Keratinocyte (primary cell): ENCODE measurements around the gene IFT81.

Experiments
- EZH2 ChIP-seq: IDR thresholded peaks from one replicate; pipeline ENCODE4 v1.6.1; 2012; ENCODE audit warnings: inconsistent platforms, mild to moderate bottlenecking, low read length, moderate library complexity
- TF ChIP-seq, protein P1 (sequence below), 3 experiments: IDR thresholded peaks in 1 of 3; conservative IDR thresholded peaks in 1 of 3; optimal IDR thresholded peaks in 1 of 3; 2 replicates in 2 of 3; 3 replicates in 1 of 3; pipeline versions ENCODE3 to v1.5.1; 2011; ENCODE audit warnings: low read length in 3 of 3, mild to moderate bottlenecking in 3 of 3, moderate library complexity in 2 of 3, control low read depth in 1 of 3, inconsistent platforms in 1 of 3; ENCODE audit not compliant: insufficient read depth in 2 of 3; ENCODE audit errors: extremely low read depth in 1 of 3

DNA sequence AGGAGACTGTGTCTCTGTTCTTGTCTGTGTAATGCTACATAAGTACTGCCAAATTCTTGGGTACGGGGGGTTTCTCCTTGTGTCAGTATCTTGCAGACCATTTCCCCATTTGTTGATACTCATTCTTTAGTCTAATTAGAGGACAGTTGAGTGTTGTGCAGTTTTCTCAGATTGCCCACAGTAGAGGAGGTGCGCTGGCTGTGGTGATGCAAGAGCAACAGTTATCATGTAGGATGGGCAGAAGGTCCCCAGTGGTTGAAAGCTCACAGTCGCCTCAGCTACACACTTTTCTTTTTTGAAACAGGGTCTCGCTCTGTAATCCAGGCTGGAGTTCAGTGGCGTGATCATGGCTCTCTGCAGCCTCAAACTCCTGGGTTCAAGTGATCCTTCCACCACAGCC lies 119.1 kb downstream of the IFT81 start:
- TF ChIP-seq, protein P1, sequence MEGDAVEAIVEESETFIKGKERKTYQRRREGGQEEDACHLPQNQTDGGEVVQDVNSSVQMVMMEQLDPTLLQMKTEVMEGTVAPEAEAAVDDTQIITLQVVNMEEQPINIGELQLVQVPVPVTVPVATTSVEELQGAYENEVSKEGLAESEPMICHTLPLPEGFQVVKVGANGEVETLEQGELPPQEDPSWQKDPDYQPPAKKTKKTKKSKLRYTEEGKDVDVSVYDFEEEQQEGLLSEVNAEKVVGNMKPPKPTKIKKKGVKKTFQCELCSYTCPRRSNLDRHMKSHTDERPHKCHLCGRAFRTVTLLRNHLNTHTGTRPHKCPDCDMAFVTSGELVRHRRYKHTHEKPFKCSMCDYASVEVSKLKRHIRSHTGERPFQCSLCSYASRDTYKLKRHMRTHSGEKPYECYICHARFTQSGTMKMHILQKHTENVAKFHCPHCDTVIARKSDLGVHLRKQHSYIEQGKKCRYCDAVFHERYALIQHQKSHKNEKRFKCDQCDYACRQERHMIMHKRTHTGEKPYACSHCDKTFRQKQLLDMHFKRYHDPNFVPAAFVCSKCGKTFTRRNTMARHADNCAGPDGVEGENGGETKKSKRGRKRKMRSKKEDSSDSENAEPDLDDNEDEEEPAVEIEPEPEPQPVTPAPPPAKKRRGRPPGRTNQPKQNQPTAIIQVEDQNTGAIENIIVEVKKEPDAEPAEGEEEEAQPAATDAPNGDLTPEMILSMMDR (optimal IDR thresholded peaks at IDR 0.05 in 1 of 3, IDR thresholded peaks at IDR 0.05 in 1 of 3, conservative IDR thresholded peaks at IDR 0.05 in 1 of 3; ENCODE audit: extremely low read depth in 1 of 3, insufficient read depth in 2 of 3, low read length in 3 of 3), result no peak
- no peak for TF ChIP-seq EZH2
